DMS79 (cell line): ENCODE results near the gene ARHGEF10L.

Experiments
- DNase-seq: peaks from one replicate; lab custom pipeline; 2025; lab: John Stamatoyannopoulos, UW

The ARHGEF10L gene

GRCh38 chr1:17657436-17657835 lies 117.9 kb downstream of the ARHGEF10L start:
- no peak for DNase-seq

GRCh38 chr1:17658837-17659236 lies 119.3 kb downstream of the ARHGEF10L start:
- no peak for DNase-seq

GRCh38 chr1:17661546-17662157 lies 122.2 kb downstream of the ARHGEF10L start:
- peak; percentile 5 for DNase-seq

- no peak for DNase-seq
These were observed 122.8 kb downstream of the ARHGEF10L start for GRCh38 chr1:17662296-17662695.

GRCh38 chr1:17662786-17663185 lies 123.3 kb downstream of the ARHGEF10L start:
- DNase-seq, result peak; percentile 8

GRCh38 chr1:17663646-17664045 lies 124.1 kb downstream of the ARHGEF10L start:
- DNase-seq, result no peak

GRCh38 chr1:17664322-17664721 lies 124.8 kb downstream of the ARHGEF10L start:
- no peak for DNase-seq

- DNase-seq, result no peak
These were observed 125.6 kb downstream of the ARHGEF10L start for GRCh38 chr1:17665054-17665453.

GRCh38 chr1:17665950-17666720 lies 126.6 kb downstream of the ARHGEF10L start:
- no peak for DNase-seq

GRCh38 chr1:17667641-17668040 lies 128.1 kb downstream of the ARHGEF10L start:
- DNase-seq, result peak; percentile 91

GRCh38 chr1:17668195-17668594 lies 128.7 kb downstream of the ARHGEF10L start:
- no peak for DNase-seq

- no peak for DNase-seq
These were observed 129.2 kb downstream of the ARHGEF10L start for GRCh38 chr1:17668624-17669175.

GRCh38 chr1:17669305-17669704 lies 129.8 kb downstream of the ARHGEF10L start:
- DNase-seq, result no peak

- no peak for DNase-seq
These were observed 130.5 kb downstream of the ARHGEF10L start for GRCh38 chr1:17669866-17670451.

GRCh38 chr1:17670587-17671313 lies 131.3 kb downstream of the ARHGEF10L start:
- DNase-seq, result no peak

GRCh38 chr1:17671314-17671705 lies 131.8 kb downstream of the ARHGEF10L start:
- DNase-seq, result peak; percentile 31

- peak; percentile 38 for DNase-seq
These were observed 132.2 kb downstream of the ARHGEF10L start for GRCh38 chr1:17671741-17672140.

GRCh38 chr1:17672226-17672625 lies 132.7 kb downstream of the ARHGEF10L start:
- DNase-seq, result no peak

- no peak for DNase-seq
These were observed 134.0 kb downstream of the ARHGEF10L start for GRCh38 chr1:17673329-17674072.

GRCh38 chr1:17674726-17675500 lies 135.4 kb downstream of the ARHGEF10L start:
- no peak for DNase-seq

GRCh38 chr1:17675744-17676143 lies 136.2 kb downstream of the ARHGEF10L start:
- no peak for DNase-seq
